ENCODE results near the gene RHEBL1. TPM values are rescaled to one million over a fixed set of nuclear protein-coding genes. Genes with fewer than 3 reads are reported as not detected.
A peak's percentile ranks its signal among the peaks of the same experiment; 100 is the strongest.

Gene RHEBL1
- total and polyA plus RNA-seq, 2 of the 4 experiments (the other 2 are of a cell fraction), result 0.62 to 0.72 TPM

DNA sequence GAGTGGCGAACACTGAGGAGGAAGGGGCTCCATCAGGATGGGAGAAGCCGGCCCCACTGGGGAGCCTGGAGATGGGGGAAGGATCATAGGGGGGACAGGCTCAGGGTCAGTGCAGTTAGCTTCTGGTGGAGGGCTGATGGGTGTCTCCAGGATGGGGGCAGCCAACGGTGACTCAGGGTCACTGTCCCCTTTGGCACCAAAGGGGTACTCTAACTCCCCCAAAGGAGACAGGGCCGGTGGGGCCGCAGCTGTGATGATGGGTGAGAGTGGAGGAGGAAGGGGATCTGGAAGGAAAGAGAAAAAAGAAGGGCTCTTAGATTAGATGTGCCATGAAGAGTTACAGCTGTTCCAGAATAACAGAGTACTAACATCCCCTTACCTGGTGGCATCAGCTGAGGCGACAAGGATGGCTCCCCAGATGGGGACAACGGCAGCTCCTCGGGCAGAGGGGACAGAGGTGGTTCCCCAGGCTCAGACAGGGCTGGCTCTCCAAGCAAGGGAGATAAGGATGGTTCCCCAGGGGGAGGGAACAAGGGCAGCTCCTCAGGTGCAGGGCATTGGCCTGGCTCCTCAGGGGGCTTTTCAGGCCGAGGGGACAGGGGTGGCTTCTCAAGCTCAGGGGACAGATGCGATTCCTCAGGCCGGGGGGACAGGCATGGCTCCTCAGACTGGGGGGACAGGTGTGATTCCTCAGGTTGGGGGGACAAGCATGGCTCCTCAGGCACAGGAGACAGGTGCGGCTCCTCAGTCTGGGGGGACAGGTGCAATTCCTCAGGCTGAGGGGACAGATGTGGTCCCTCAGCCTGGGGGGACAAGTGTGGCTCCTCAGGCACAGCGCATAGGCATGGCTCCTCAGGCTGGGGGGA is 19.0 kb downstream of the RHEBL1 start:
- no peak overlapping the region for H3K56ac ChIP-seq (ENCODE audit: extremely low read depth, insufficient read depth, low read length)
- no peak for DNase-seq
- peaks cover 7% of the 10 kb centered on the region for H3K4me1 ChIP-seq (ENCODE audit: control insufficient read depth, insufficient read depth, low read length)
- no peak overlapping the region for H4K91ac ChIP-seq (ENCODE audit: insufficient read depth, low read depth, low read length)
- dilution Hi-C loops (cut with HindIII; ENCODE audit: low sequenced_read_pairs, unreplicated experiment) (no loop called here), intact Hi-C loops (cut with micrococcal nuclease) (no loop called here), in situ Hi-C loops (cut with MboI; ENCODE audit: low sequenced_read_pairs) (no loop called here)
- H4K20me1 ChIP-seq (ENCODE audit: insufficient read depth, low read length), result peaks cover 83% of the 10 kb centered on the region
- H2AK5ac ChIP-seq (ENCODE audit: low read depth, low read length), result 0 out of 2 replicates have a peak overlapping the region, but pooled peaks have one; percentile 58
- H3K27me3 ChIP-seq (ENCODE audit: control insufficient read depth, insufficient read depth, low read length), result no peaks in the 10 kb centered on the region
- no peak overlapping the region for H3K4me2 ChIP-seq (ENCODE audit: low read depth, low read length)
- H4K8ac ChIP-seq (ENCODE audit: low read depth in 2 of 2, low read length in 2 of 2), result no peak overlapping the region
- H3K9me3 ChIP-seq (ENCODE audit: control insufficient read depth, insufficient read depth, low read length), result no peaks in the 10 kb centered on the region
- peaks cover 86% of the 10 kb centered on the region for H3K36me3 ChIP-seq (ENCODE audit: control insufficient read depth, insufficient read depth, low read length)
- TSS peak; percentile 53 for BruUV-seq (replicated peaks)
- H3K27ac ChIP-seq (ENCODE audit: insufficient read depth, low read length), result no peak overlapping the region
- H3K4me3 ChIP-seq (ENCODE audit: insufficient read depth, low read depth, low read length), result no peak overlapping the region
- no peak overlapping the region; the same call in 1 of the 2 replicates for H3K4ac ChIP-seq (ENCODE audit: low read depth, low read length)
- H3K9ac ChIP-seq (ENCODE audit: low read depth, low read length), result no peak overlapping the region
- H3K18ac ChIP-seq (ENCODE audit: low read depth, low read length), result no peak overlapping the region
- no peak overlapping the region for H4K5ac ChIP-seq (ENCODE audit: low read depth, low read length)
- no peak overlapping the region for H2BK15ac ChIP-seq (ENCODE audit: low read depth, low read length)
- H3K9me1 ChIP-seq (ENCODE audit: insufficient read depth, low read length), result peaks cover 21% of the 10 kb centered on the region
- WGBS, 2 experiments (ENCODE audit: extremely low coverage in 2 of 2, insufficient read length in 1 of 2), result 90% methylated on average over 2 of the region's 13 CpGs; no CpG with 5 or more reads in 1 of the 2 experiments
- H2BK5ac ChIP-seq (ENCODE audit: low read depth, low read length, poor library complexity, severe bottlenecking), result peak overlapping the region; percentile 68
- H3K23ac ChIP-seq (ENCODE audit: low read depth, low read length), result 0 out of 2 replicates have a peak overlapping the region, but pooled peaks have one; percentile 67
- no peak for TF ChIP-seq FOS (IDR thresholded peaks at IDR 0.05; ENCODE audit: low read depth, low read length)
- no peak for TF ChIP-seq RAD21 (IDR thresholded peaks at IDR 0.05; ENCODE audit: low read length)
- TF ChIP-seq ELK1 (IDR thresholded peaks at IDR 0.05; ENCODE audit: borderline replicate concordance, low read depth, low read length), result no peak
- no peak for ATAC-seq (ENCODE audit: low read depth)
- POLR2A ChIA-PET (ENCODE audit: unreplicated experiment), result no interaction called here
- CTCF ChIA-PET, result no interaction called here
- peak overlapping the region; percentile 34 for H2AK9ac ChIP-seq (replicated peaks; ENCODE audit: low read depth, low read length, poor library complexity)
- H2BK20ac ChIP-seq (ENCODE audit: low read depth, low read length), result no peak overlapping the region
- no peak overlapping the region for H2AFZ ChIP-seq (replicated peaks; ENCODE audit: low read length, poor library complexity)
- peaks cover 49 to 89% of the 10 kb centered on the region in 2 experiments for H3K79me1 ChIP-seq (ENCODE audit: low read depth in 1 of 2, low read length in 2 of 2)
- no peak overlapping the region for H2BK120ac ChIP-seq (ENCODE audit: low read depth, low read length)
- H3K14ac ChIP-seq (replicated peaks; ENCODE audit: low read depth, low read length), result no peak overlapping the region; the same call in 1 of the 2 replicates

All from IMR-90 (cell line).